H1 (cell line): ENCODE measurements around the gene SEPTIN5. TPM values are rescaled to one million over a fixed set of nuclear protein-coding genes. Genes with fewer than 3 reads are reported as not detected.

Experiments used
- CTCF ChIA-PET: fragments of 300-600 bp; sonication (Branson Sonifier 250); formaldehyde crosslinking; loops from one replicate; lab custom pipeline; 2021; ENCODE audit not compliant: partially characterized antibody; lab: Charles Lee
- POLR2A ChIA-PET: fragments of 300-600 bp; sonication (Branson Sonifier 250); formaldehyde crosslinking; loops from one replicate; lab custom pipeline; 2021; ENCODE audit warnings: inconsistent platforms; ENCODE audit not compliant: partially characterized antibody; lab: Charles Lee
- DNase-seq, 2 experiments: peaks; one replicate each; pipeline versions ENCODE4 v3.0.0 to v3.0.0-alpha.2; 2010 to 2022; ENCODE audit warnings: low spot score in 2 of 2, low read depth in 1 of 2, mixed read lengths in 1 of 2
- FAIRE-seq: peaks from 2 replicates; lab custom pipeline; 2011; peaks lifted over from hg19 to GRCh38; lab: Jason Lieb, UNC
- H2AFZ ChIP-seq: 2 replicates; pipeline ENCODE4 v1.8.1; 2012; ENCODE audit warnings: low read length, inconsistent platforms
- H2AK5ac ChIP-seq: 2 replicates; pipeline ENCODE4 v1.6.1; 2013; ENCODE audit warnings: low read depth, low read length
- H2BK120ac ChIP-seq: replicated peaks from 2 replicates; pipeline ENCODE3; 2013; ENCODE audit warnings: low read depth, low read length, inconsistent platforms
- H2BK12ac ChIP-seq: 2 replicates; pipeline ENCODE4 v1.6.1; 2013; ENCODE audit warnings: low read depth, low read length
- H2BK15ac ChIP-seq: 2 replicates; pipeline ENCODE4 v1.6.1; 2013; ENCODE audit warnings: low read length
- H2BK20ac ChIP-seq: 2 replicates; pipeline ENCODE4 v1.6.1; 2013; ENCODE audit warnings: low read length
- H2BK5ac ChIP-seq: 2 replicates; pipeline ENCODE4 v1.6.1; 2013; ENCODE audit warnings: low read depth, low read length
- H3K14ac ChIP-seq: 2 replicates; pipeline ENCODE4 v1.6.1; 2013; ENCODE audit warnings: inconsistent platforms; ENCODE audit not compliant: insufficient read length
- H3K18ac ChIP-seq: 2 replicates; pipeline ENCODE4 v1.6.1; 2013; ENCODE audit warnings: low read length; ENCODE audit errors: extremely low read depth
- H3K23ac ChIP-seq: 2 replicates; pipeline ENCODE4 v1.6.1; 2013; ENCODE audit warnings: inconsistent platforms; ENCODE audit not compliant: insufficient read length
- H3K23me2 ChIP-seq: 2 replicates; pipeline ENCODE4 v1.6.1; 2013; ENCODE audit warnings: low read depth, low read length
- H3K27ac ChIP-seq: 2 replicates; pipeline ENCODE4 v1.6.1; 2011; ENCODE audit warnings: low read depth, low read length, inconsistent platforms
- H3K27me3 ChIP-seq, 4 experiments: replicated peaks in 1 of 4; 1 replicate in 1 of 4; 2 replicates in 3 of 4; pipeline versions ENCODE4 v1.6.1 to v1.8.1; 2011 to 2013; ENCODE audit warnings: low read length in 3 of 4, mild to moderate bottlenecking in 3 of 4, inconsistent platforms in 2 of 4, mixed read lengths in 2 of 4, moderate library complexity in 1 of 4; ENCODE audit not compliant: control insufficient read depth in 3 of 4, insufficient read depth in 3 of 4; ENCODE audit errors: extremely low read depth in 1 of 4
- H3K36me3 ChIP-seq, 4 experiments: 2 replicates each; pipeline versions ENCODE4 v1.6.1 to v1.8.1; 2011 to 2013; ENCODE audit warnings: mild to moderate bottlenecking in 4 of 4, low read length in 3 of 4, moderate library complexity in 2 of 4, control low read depth in 1 of 4, inconsistent platforms in 1 of 4; ENCODE audit not compliant: insufficient read depth in 4 of 4, control insufficient read depth in 2 of 4
- H3K4ac ChIP-seq: replicated peaks from 2 replicates; pipeline ENCODE3; 2013; ENCODE audit warnings: low read length, low read depth, mixed read lengths, inconsistent platforms; ENCODE audit not compliant: insufficient read length
- H3K4me1 ChIP-seq, 4 experiments: replicated peaks in 1 of 4; 1 replicate in 1 of 4; 2 replicates in 3 of 4; pipeline versions ENCODE4 v1.6.1 to v1.8.1; 2011 to 2013; ENCODE audit warnings: low read length in 3 of 4, inconsistent platforms in 2 of 4, mixed read lengths in 1 of 4; ENCODE audit not compliant: insufficient read depth in 4 of 4, control insufficient read depth in 3 of 4
- H3K4me2 ChIP-seq, 2 experiments: 2 replicates each; pipeline versions ENCODE4 v1.6.1 to v1.8.1; 2011 to 2013; ENCODE audit warnings: low read depth in 2 of 2, low read length in 2 of 2, control low read depth in 1 of 2, inconsistent platforms in 1 of 2, mild to moderate bottlenecking in 1 of 2; ENCODE audit not compliant: insufficient read depth in 1 of 2
- H3K4me3 ChIP-seq, 4 experiments: fragments of 200-600, 300-600 bp in 1 of 4; sonication (generic), shearing (Covaris generic), sonication (Bioruptor Twin) in 1 of 4; 2 replicates each; pipeline versions ENCODE4 v1.5.1 to v1.8.1; 2011 to 2016; ENCODE audit warnings: low read length in 4 of 4, low read depth in 3 of 4, control low read depth in 2 of 4, inconsistent platforms in 2 of 4, mild to moderate bottlenecking in 2 of 4, mixed read lengths in 1 of 4, moderate library complexity in 1 of 4; ENCODE audit not compliant: insufficient read depth in 2 of 4; ENCODE audit errors: extremely low read depth in 1 of 4
- H3K56ac ChIP-seq: replicated peaks from 2 replicates; pipeline ENCODE3; 2013; ENCODE audit warnings: low read depth, mild to moderate bottlenecking, mixed read lengths, low read length, inconsistent platforms; ENCODE audit not compliant: insufficient read length
- H3K79me1 ChIP-seq: 2 replicates; pipeline ENCODE4 v1.6.1; 2013; ENCODE audit warnings: low read depth, low read length, control low read depth
- H3K79me2 ChIP-seq, 2 experiments: 2 replicates each; pipeline versions ENCODE4 v1.6.1 to v1.8.1; 2012 to 2013; ENCODE audit warnings: low read length in 2 of 2, mild to moderate bottlenecking in 2 of 2, inconsistent platforms in 1 of 2; ENCODE audit not compliant: insufficient read depth in 2 of 2, control insufficient read depth in 1 of 2
- H3K9ac ChIP-seq, 4 experiments: replicated peaks in 1 of 4; 1 replicate in 1 of 4; 2 replicates in 3 of 4; pipeline versions ENCODE4 v1.6.1 to v1.8.1; 2011 to 2013; ENCODE audit warnings: low read depth in 3 of 4, low read length in 3 of 4, control low read depth in 2 of 4, mild to moderate bottlenecking in 2 of 4, moderate library complexity in 2 of 4, inconsistent platforms in 1 of 4; ENCODE audit errors: extremely low read depth in 1 of 4
- H3K9me3 ChIP-seq, 2 experiments: 2 replicates each; pipeline versions ENCODE4 v1.6.1 to v1.8.1; 2012 to 2013; ENCODE audit warnings: mild to moderate bottlenecking in 2 of 2, moderate library complexity in 2 of 2, control low read depth in 1 of 2, inconsistent platforms in 1 of 2, low read depth in 1 of 2, low read length in 1 of 2, mixed read lengths in 1 of 2; ENCODE audit not compliant: insufficient read depth in 2 of 2
- H4K20me1 ChIP-seq, 2 experiments: replicated peaks in 1 of 2; 2 replicates each; pipeline versions ENCODE3 to v1.8.1; 2011 to 2013; ENCODE audit warnings: inconsistent platforms in 2 of 2, low read length in 2 of 2, mild to moderate bottlenecking in 1 of 2; ENCODE audit not compliant: insufficient read depth in 2 of 2, control insufficient read depth in 1 of 2
- H4K5ac ChIP-seq: 2 replicates; pipeline ENCODE4 v1.6.1; 2013; ENCODE audit warnings: low read length, low read depth, mixed read lengths, inconsistent platforms; ENCODE audit not compliant: insufficient read length
- H4K8ac ChIP-seq: 2 replicates; pipeline ENCODE4 v1.8.0; 2013; ENCODE audit warnings: mild to moderate bottlenecking, moderate library complexity, low read length, inconsistent platforms; ENCODE audit not compliant: insufficient read depth; ENCODE audit errors: extremely low read depth
- H4K91ac ChIP-seq: replicated peaks from 2 replicates; pipeline ENCODE3; 2013; ENCODE audit warnings: low read length, mixed read lengths, inconsistent platforms; ENCODE audit not compliant: insufficient read length
- CEBPB ChIP-seq: IDR thresholded peaks from 2 replicates; pipeline ENCODE4 v1.6.1; 2012; ENCODE audit warnings: low read depth, low read length
- EGR1 ChIP-seq: IDR thresholded peaks from 2 replicates; pipeline ENCODE4 v1.6.1; 2011; ENCODE audit warnings: low read depth, low read length, borderline replicate concordance
- EZH2 ChIP-seq: fragments of 200-600 bp; sonication (generic); IDR thresholded peaks from 2 replicates; pipeline ENCODE4 v1.7.1; 2012; ENCODE audit warnings: low read depth, mild to moderate bottlenecking, moderate library complexity, low read length, inconsistent platforms; ENCODE audit not compliant: severe bottlenecking
- GABPA ChIP-seq: IDR thresholded peaks from 2 replicates; pipeline ENCODE4 v1.6.1; 2011; ENCODE audit warnings: mild to moderate bottlenecking, low read length, moderate library complexity, borderline replicate concordance; ENCODE audit not compliant: insufficient read depth
- MAX ChIP-seq: IDR thresholded peaks from 2 replicates; pipeline ENCODE4 v1.6.1; 2012; ENCODE audit warnings: inconsistent platforms
- PHF8 ChIP-seq: fragments of 200-600 bp; sonication (generic); conservative IDR thresholded peaks from 2 replicates; pipeline ENCODE4 v1.7.1; 2012; ENCODE audit warnings: low read depth, mild to moderate bottlenecking, inconsistent platforms, low read length, moderate library complexity
- SUZ12 ChIP-seq: fragments of 200-600 bp; sonication (generic); IDR thresholded peaks from 2 replicates; pipeline ENCODE4 v1.6.1; 2012; ENCODE audit warnings: mild to moderate bottlenecking, inconsistent platforms, low read length, moderate library complexity, mixed read lengths
- WGBS, 2 experiments: shearing (Covaris generic) in 1 of 2; methylation state at CpG; one replicate each; pipeline versions ENCODE4 v1.1.6 to v1.1.7; 2013 to 2015; ENCODE audit warnings: low lambda C conversion rate in 2 of 2, mixed read lengths in 2 of 2, inconsistent platforms in 1 of 2, low coverage in 1 of 2, missing lambda C conversion rate in 1 of 2; ENCODE audit not compliant: insufficient replicate concordance in 2 of 2, insufficient coverage in 1 of 2, insufficient read length in 1 of 2; ENCODE audit errors: extremely low coverage in 1 of 2, missing lambda C conversion rate in 1 of 2; 5-methylcytosine and 5-hydroxymethylcytosine counted together
- polyA plus RNA-seq, 7 experiments: library from polyadenylated mRNA; depleted of rRNA in 3 of 7; stranded (reverse) in 5 of 7; unstranded in 2 of 7; fragments of >200 nt in 5 of 7; fragments of 200-250 nt in 2 of 7; gene quantifications; 1 replicate in 5 of 7; 2 replicates in 1 of 7; 4 replicates in 1 of 7; pipeline versions ENCODE4 v1.2.1 to v1.2.3, GENCODE V29; 2011 to 2013; ENCODE audit warnings: missing spikeins in 2 of 7, mixed read lengths in 2 of 7
- total RNA-seq: library from RNA; stranded (reverse); fragmentation: NEBNext Ultra II Directional; extraction: Animal tissue kit (Norgen Biotek cat#: 25700); gene quantifications from 2 replicates; pipeline ENCODE4 v1.2.1, GENCODE V29; 2021

Gene SEPTIN5
- total and polyA plus RNA-seq, 2 of the 8 experiments (the other 6 are each of a cell fraction or from before 2014, with no cell fraction given), result 6.0 to 8.6 TPM

- WGBS, 2 experiments, result 31% methylated on average over 13 of the region's 31 CpGs; no CpG with 5 or more reads in 1 of the 2 experiments
- CTCF ChIA-PET, result interaction anchor here (0.6 to 3.9 kb wide), 9 partner anchors 9 to 90 kb away, joined by 3 to 18 read pairs (median 5); no protein-coding TSS in a partner anchor
- H3K27ac ChIP-seq, result no peak overlapping the region
These were observed 4.8 kb downstream of the SEPTIN5 start for GRCh38 chr22:19719050-19719482.

More at GRCh38 chr22:19719050-19719482, 4.8 kb downstream of the SEPTIN5 start:
- peaks cover 59 to 96% (median 81%) of the 10 kb centered on the region in 4 experiments for H3K27me3 ChIP-seq
- H3K4me2 ChIP-seq, result peak overlapping the region; percentile 62 to 89
- H3K9ac ChIP-seq, result no peak overlapping the region
- H2BK20ac ChIP-seq, result no peak overlapping the region
- no peaks in the 10 kb centered on the region; a peak in 1 of 4 replicates for H3K9me3 ChIP-seq
- FAIRE-seq (no peak), DNase-seq (no peak)
- H3K79me1 ChIP-seq, result no peaks in the 10 kb centered on the region
- H3K56ac ChIP-seq, result no peak overlapping the region
- H4K8ac ChIP-seq, result 0 out of 2 replicates have a peak overlapping the region, but pooled peaks have one; percentile 58
- TF ChIP-seq EZH2 (peak; percentile 85), GABPA (no peak), SUZ12 (peak; percentile 77), MAX (no peak), PHF8 (no peak), EGR1 (peak; percentile 48; the same call in 1 of the 2 replicates), CEBPB (no peak)
- H4K91ac ChIP-seq, result no peak overlapping the region
- H3K79me2 ChIP-seq, result no peaks in the 10 kb centered on the region
- no peak overlapping the region for H2BK12ac ChIP-seq
- H2BK120ac ChIP-seq, result no peak overlapping the region
- H3K4me3 ChIP-seq, result peak overlapping the region in 1 of 4 experiments; percentile 65; a peak in 2 of 8 replicates
- POLR2A ChIA-PET, result interaction anchor here (0.5 to 0.7 kb wide), 2 partner anchors 30 to 38 kb away, joined by 3 read pairs; no protein-coding TSS in a partner anchor
- no peak overlapping the region for H2BK5ac ChIP-seq
- H3K23me2 ChIP-seq, result peaks cover 26% of the 10 kb centered on the region; the same call in 1 of the 2 replicates
- H4K20me1 ChIP-seq, result peaks cover 13 to 23% of the 10 kb centered on the region in 2 experiments
- H2BK15ac ChIP-seq, result no peak overlapping the region
- H3K4ac ChIP-seq, result no peak overlapping the region
- H4K5ac ChIP-seq, result no peak overlapping the region
- peak overlapping the region; percentile 60; the same call in 1 of the 2 replicates for H3K18ac ChIP-seq
- H2AFZ ChIP-seq, result no peak overlapping the region
- no peak overlapping the region for H3K14ac ChIP-seq
- peaks cover 0 to 39% (median 23%) of the 10 kb centered on the region in 4 experiments; a peak in 6 of 7 replicates for H3K4me1 ChIP-seq
- H3K36me3 ChIP-seq, result peaks cover 0 to 5% (median 0%) of the 10 kb centered on the region in 4 experiments; a peak in 1 of 8 replicates
- no peak overlapping the region for H2AK5ac ChIP-seq
- no peak overlapping the region for H3K23ac ChIP-seq
